HG03342 (cell line): ENCODE measurements around the gene CCDC122.
"Not testable (repeated sequence)": the region's sequence is repeated elsewhere in the genome, so short reads cannot be mapped to it uniquely, and the experiment has no call there.

Experiments
- ATAC-seq: cut with Tn5 transposase; IDR thresholded peaks from one replicate; pipeline ENCODE4 v1.9.1; 2021; ENCODE audit warnings: mild to moderate bottlenecking, moderate library complexity; ENCODE audit not compliant: unreplicated experiment

CCDC122 gene

DNA sequence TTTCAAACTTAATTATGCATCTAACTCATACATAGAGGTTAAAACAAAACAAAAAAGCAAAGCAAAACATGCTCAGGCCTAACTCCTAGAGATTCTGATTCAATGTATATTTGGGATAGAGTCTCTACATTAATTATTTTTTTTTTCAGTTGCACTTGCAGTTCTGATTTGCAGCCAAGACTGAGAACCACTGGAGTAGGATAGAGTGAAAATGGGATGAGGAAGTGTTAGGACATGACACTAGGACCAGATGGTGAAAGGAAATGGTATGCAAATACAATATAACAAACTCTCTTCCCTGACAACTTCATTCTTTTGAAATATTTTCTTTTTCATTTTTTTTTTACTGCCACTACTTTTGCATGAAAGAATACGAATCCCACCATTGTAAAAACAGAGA, 1.8 kb downstream of the CCDC122 start:
- ATAC-seq = no peak

DNA sequence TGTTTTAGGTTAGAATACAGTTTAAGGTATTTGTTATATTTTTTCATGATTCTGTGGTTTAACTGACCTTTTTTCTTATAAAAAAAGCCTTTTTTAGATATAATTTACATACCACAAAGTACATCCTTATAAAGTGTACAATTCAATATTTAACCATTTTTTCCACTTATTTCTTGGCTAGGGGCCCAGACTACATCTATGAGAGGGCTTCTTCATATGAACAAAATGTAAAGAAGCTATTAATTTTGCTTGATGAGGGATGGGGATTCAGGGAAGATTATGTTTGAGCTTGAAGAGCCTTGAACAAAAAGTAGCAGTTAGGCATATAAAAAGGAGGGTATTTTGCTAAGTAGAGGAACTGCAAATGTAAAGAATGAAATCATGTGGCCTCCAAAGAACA, 2.2 kb downstream of the CCDC122 start:
- ATAC-seq = no peak

DNA sequence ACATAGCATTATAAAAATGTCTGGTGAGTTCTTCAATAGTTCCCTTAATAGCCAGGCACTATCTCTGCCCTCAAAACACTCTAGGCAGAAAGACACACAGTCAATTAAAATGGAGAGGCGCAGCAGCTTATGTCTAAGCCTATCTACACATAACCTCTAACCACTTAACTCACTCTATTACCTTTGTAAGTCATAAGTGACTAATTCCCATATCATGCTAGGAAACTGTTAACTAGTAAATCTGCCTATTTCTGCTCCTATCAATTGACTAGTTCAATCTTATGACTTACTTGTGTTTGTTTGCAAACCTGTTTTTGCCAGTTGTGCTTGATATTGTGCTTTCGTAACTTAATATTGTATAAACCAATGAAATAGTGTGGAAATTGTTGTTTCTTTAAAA, 3.2 kb downstream of the CCDC122 start:
- no peak for ATAC-seq

DNA sequence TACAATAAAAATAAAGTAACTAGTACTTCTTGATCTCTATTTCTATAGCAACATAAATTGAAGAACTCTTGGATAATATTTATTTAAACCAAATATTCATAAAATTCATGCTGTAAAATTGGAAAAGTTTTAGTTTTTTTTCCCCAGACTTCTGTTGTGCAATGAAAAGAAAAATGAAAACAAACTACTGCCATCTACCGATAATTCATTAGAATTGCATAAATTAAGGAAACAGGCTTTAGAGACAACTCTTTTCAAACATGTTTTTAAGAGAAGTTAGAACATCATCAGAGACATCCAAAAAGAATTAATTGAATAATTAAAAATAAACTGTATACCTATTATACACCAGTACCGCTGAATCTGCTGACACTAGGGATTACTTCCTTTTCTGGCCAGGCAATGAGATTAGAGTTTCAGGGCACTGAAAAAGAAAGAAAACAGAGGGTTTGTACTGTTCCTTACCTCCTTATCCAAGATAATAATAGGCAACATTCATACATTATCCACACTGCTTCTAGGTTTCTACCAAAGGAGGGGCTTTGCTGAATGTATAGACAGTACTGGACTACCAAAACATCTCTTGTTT, 4.9 kb downstream of the CCDC122 start:
- no peak for ATAC-seq

- ATAC-seq = no peak
Measured at GRCh38 chr13:43872181-43872580, 7.4 kb downstream of the CCDC122 start.

GRCh38 chr13:43865892-43866291, 13.6 kb downstream of the CCDC122 start:
- ATAC-seq = no peak

GRCh38 chr13:43864921-43865320, 14.6 kb downstream of the CCDC122 start:
- no peak for ATAC-seq

- ATAC-seq = no peak
Measured at GRCh38 chr13:43861863-43862262, 17.7 kb downstream of the CCDC122 start.

DNA sequence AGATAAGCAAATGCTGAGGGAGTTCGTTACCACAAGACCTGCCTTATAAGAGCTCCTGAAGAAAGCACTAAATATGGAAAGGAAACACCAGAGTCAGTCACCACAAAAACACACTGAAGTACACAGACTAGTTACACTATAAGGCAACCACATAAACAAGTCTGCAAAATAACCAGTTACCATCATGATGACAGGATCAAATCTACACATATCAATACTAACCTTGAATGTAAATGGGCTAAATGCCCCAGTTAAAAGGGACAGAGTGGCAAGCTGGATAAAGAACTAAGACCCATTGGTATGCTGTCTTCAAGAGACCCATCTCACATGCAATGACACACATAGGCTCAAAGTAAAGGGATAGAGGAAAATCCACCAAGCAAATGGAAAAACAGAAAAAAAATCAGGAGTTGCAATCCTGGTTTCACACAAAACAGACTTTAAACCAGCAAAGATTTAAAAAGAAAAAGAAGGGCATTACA, 26.6 kb downstream of the CCDC122 start:
- no peak for ATAC-seq

DNA sequence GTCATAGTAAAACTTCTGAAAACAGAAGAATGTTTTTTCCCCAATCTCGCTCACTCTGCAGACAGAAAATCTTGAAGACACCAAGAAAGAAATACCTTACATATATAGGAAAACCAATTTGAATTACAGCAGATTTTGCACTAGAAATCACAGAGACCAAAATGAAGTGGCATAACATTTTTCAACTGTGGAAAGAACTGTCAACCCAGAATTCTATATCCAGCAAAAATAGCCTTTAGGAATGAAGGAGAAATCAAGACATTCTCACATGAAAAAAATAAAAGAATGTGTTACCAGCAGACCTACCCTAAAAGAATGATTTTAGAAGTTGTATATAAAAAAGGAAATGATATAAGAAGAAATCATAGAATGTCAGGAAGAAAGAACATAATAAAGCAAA, 28.7 kb downstream of the CCDC122 start:
- ATAC-seq = no peak

GRCh38 chr13:43848001-43848649, 31.4 kb downstream of the CCDC122 start:
- ATAC-seq = no peak

DNA sequence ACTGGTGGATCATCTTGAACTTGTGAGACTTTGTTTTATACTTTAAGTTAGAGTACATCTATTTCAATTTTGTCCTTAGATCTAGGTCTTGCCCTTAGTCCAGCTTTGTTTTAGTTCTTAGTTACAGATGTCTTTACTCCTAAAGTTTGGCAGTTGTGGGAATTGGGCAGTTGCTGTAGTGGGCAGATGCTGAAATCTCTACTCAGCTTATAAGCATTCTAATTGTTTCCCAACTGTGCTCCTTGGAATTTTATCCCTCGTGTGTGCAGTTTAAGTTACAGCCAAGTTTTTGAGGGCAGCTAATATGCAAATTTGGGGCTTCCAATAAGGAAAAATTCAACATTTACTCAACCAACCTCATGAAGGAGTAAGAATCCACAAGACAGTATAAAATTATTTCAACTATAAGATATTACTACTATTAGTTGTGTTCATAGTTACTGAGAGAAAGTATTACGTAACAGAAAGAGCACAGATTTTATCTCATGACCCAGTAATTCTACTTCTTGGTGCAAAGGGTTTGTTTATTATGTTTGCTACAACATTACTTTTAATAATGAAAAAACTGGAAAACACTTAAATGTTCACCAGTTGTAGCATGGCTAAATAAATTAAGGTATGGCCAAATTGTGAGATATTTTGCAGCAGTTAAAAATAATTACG, 32.9 kb downstream of the CCDC122 start:
- ATAC-seq = no peak

DNA sequence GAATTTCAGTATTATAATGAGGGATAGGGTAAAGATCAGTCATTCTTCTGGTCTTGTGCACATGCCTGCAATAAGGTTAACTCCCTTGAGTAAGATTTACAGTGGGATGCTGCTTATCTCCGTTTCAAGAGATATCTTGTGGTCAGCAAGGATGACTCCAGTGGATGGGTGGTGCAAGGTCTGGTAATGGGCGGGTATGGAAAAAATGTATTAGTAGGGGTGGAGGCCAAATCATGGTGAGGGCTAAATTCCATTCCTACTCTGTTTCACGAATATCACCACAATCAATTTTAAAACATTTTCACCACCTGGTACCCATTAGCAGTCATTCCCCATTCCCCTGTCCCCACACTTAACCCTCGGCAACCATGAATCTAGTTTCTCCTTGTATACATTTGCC, 40.6 kb downstream of the CCDC122 start:
- ATAC-seq = no peak

GRCh38 chr13:43835701-43836100, 43.8 kb downstream of the CCDC122 start:
- no peak for ATAC-seq

GRCh38 chr13:43831088-43831487, 48.5 kb downstream of the CCDC122 start:
- no peak for ATAC-seq

- ATAC-seq = no peak
Measured at GRCh38 chr13:43830497-43830881, 49.1 kb downstream of the CCDC122 start.

GRCh38 chr13:43824656-43825055, 54.9 kb downstream of the CCDC122 start:
- not testable (repeated sequence) for ATAC-seq

- ATAC-seq = no peak
Measured at GRCh38 chr13:43822969-43823368, 56.6 kb downstream of the CCDC122 start.

GRCh38 chr13:43816401-43816889, 63.1 kb downstream of the CCDC122 start:
- no peak for ATAC-seq

- no peak for ATAC-seq
Measured at GRCh38 chr13:43815204-43815603, 64.3 kb downstream of the CCDC122 start.

DNA sequence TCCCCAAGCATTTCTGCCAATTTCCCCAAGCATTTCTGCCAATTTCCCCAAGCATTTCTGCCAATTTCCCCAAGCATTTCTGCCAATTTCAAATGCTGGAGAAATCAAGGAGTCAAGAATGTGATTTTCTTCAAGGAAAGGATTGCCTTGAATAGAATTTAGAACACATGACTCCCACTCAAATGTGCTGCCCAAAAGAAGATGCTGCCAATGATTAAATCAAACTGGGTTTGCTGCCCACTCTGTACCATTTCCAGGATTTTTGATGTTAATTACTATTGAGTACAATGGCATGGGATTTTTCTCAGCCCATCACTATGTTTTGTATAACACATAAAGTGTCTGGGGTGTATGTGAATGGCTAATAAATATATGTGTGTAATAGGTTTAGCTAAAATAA, 70.9 kb downstream of the CCDC122 start:
- no peak for ATAC-seq

DNA sequence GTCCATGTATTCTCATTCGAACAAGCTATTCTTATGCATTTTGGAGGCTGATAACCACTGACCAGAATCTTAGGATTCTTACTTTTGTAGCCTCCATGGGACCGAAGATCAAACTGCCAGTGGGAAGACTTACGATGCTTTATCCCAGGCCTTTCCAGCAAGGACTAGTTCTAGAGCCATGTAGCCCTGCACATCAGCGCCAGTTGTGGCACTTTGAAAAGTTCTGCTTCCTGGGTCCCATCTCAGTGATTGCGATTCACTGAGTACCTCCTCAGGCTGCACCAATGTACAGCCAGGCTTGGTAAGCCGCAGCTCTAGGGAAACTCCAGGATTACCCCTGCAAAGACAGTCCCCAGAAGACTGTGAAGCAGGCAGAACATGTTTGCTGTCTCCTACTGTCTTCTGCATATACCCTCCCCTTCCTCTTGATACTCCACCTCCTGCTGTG, 73.8 kb downstream of the CCDC122 start:
- ATAC-seq = no peak
